MCF 10A (cell line): ENCODE data around the gene DMXL2. TPM values are rescaled to one million over a fixed set of nuclear protein-coding genes. Genes with fewer than 3 reads are reported as not detected.

Experiments
- BruUV-seq: library from RNA; stranded (reverse); fragments of 400-500 nt; replicated peaks from 2 replicates; lab custom pipeline; 2021; lab: Mats Ljungman, UMichigan
- CTCF ChIA-PET: fragments of 300-600 bp; sonication (Branson Sonifier 250); formaldehyde crosslinking; extraction: SDS; loops from one replicate; lab custom pipeline; 2021; ENCODE audit warnings: antibody characterized with exemption, inconsistent platforms; lab: Yijun Ruan, JAX
- POLR2A ChIA-PET: fragments of 300-600, 350-650 bp; sonication (Branson Sonifier 250); formaldehyde crosslinking; extraction: SDS; loops from one replicate; lab custom pipeline; 2020; ENCODE audit warnings: antibody characterized with exemption, inconsistent platforms; lab: Yijun Ruan, JAX
- DNase-seq: peaks from one replicate; pipeline ENCODE4 v3.0.0-alpha.2; 2018; ENCODE audit not compliant: unreplicated experiment
- H3K27ac Mint-ChIP-seq: one replicate; pipeline ENCODE4 v1.8.0; 2022; ENCODE audit warnings: mild to moderate bottlenecking, low read depth, mixed read lengths; ENCODE audit not compliant: unreplicated experiment
- H3K27me3 Mint-ChIP-seq: one replicate; pipeline ENCODE4 v1.8.0; 2022; ENCODE audit warnings: mixed read lengths; ENCODE audit not compliant: insufficient read depth, unreplicated experiment
- H3K36me3 Mint-ChIP-seq: one replicate; pipeline ENCODE4 v1.8.0; 2022; ENCODE audit warnings: mild to moderate bottlenecking, moderate library complexity, mixed read lengths; ENCODE audit not compliant: insufficient read depth, unreplicated experiment
- H3K4me1 Mint-ChIP-seq: one replicate; pipeline ENCODE4 v1.8.0; 2022; ENCODE audit warnings: mixed read lengths; ENCODE audit not compliant: insufficient read depth, unreplicated experiment
- H3K4me3 Mint-ChIP-seq: one replicate; pipeline ENCODE4 v1.8.0; 2022; ENCODE audit warnings: mild to moderate bottlenecking, moderate library complexity, mixed read lengths; ENCODE audit not compliant: unreplicated experiment
- H3K9me3 Mint-ChIP-seq: one replicate; pipeline ENCODE4 v1.8.0; 2022; ENCODE audit warnings: mixed read lengths; ENCODE audit not compliant: unreplicated experiment
- intact Hi-C: fragments of 100-400 bp; cut with micrococcal nuclease; formaldehyde crosslinking; loops from 2 replicates; pipeline ENCODE4 v1.14.1; 2022
- total RNA-seq: library from RNA; stranded (reverse); gene quantifications from 2 replicates; pipeline ENCODE4 v1.2.3, GENCODE V29; 2022
- TF ChIP-seq, protein P1 (sequence below): fragments of 200-600 bp; IDR thresholded peaks from one replicate; pipeline ENCODE4 v1.8.0; 2022; ENCODE audit warnings: antibody characterized with exemption, mild to moderate bottlenecking; ENCODE audit not compliant: unreplicated experiment

DMXL2 gene
- total RNA-seq, 1 experiment from 2014 or later: 13.6 TPM

DNA sequence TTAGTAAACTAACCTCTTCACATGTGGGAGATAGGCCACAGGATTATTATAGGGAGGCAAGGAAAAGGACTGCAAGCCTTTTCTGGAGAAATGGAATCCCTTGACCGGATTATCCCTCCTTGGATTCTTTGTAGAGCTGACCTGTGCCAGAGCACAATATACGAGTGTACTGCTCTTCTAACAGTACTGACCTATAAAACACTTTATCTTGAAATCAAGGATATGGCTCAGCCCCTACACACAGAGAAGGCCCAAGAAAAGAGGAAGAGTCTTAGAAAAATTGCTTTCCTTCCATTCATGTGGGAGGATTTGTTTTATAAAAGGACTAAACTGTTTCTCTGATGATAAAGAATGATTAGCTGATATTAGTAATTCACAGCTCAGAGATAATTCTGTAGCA is 42.2 kb downstream of the DMXL2 start:
- no peak overlapping the region for H3K27ac Mint-ChIP-seq
- H3K27me3 Mint-ChIP-seq: no peaks in the 10 kb centered on the region
- H3K4me1 Mint-ChIP-seq: peaks cover 10% of the 10 kb centered on the region
- intact Hi-C loops: no loop called here
- CTCF ChIA-PET: interaction anchor here (1.2 kb wide), 1 partner anchor 9 kb away, joined by 5 read pairs; no protein-coding TSS in a partner anchor
- TF ChIP-seq, protein P1, sequence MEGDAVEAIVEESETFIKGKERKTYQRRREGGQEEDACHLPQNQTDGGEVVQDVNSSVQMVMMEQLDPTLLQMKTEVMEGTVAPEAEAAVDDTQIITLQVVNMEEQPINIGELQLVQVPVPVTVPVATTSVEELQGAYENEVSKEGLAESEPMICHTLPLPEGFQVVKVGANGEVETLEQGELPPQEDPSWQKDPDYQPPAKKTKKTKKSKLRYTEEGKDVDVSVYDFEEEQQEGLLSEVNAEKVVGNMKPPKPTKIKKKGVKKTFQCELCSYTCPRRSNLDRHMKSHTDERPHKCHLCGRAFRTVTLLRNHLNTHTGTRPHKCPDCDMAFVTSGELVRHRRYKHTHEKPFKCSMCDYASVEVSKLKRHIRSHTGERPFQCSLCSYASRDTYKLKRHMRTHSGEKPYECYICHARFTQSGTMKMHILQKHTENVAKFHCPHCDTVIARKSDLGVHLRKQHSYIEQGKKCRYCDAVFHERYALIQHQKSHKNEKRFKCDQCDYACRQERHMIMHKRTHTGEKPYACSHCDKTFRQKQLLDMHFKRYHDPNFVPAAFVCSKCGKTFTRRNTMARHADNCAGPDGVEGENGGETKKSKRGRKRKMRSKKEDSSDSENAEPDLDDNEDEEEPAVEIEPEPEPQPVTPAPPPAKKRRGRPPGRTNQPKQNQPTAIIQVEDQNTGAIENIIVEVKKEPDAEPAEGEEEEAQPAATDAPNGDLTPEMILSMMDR: no peak
- no peak overlapping the region for H3K4me3 Mint-ChIP-seq
- POLR2A ChIA-PET: no interaction called here
- H3K36me3 Mint-ChIP-seq: no peaks in the 10 kb centered on the region
- BruUV-seq: no TSS peak
- no peak for DNase-seq
- H3K9me3 Mint-ChIP-seq: no peaks in the 10 kb centered on the region

DNA sequence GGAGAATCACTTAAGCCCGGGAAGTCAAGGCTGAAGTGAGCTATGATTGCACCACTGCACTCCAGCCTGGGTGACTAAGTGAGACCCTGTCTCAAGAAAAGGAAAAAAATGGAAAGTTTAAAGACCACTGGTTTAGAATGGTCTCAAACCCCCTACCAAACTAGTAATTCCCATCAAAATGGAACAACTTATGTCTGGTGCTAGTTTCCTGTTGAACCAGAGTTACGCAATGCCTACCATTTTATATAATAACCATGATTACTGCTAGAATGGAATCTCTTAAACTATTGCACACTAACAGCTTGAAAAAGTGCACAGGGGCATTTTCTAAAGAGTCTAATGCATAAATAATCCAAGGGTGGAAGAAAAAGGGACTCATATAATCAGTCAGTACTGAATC is 43.6 kb downstream of the DMXL2 start:
- H3K9me3 Mint-ChIP-seq: no peaks in the 10 kb centered on the region
- no TSS peak for BruUV-seq
- H3K4me1 Mint-ChIP-seq: peaks cover 8% of the 10 kb centered on the region
- H3K27me3 Mint-ChIP-seq: no peaks in the 10 kb centered on the region
- TF ChIP-seq, protein P1: no peak
- POLR2A ChIA-PET: no interaction called here
- intact Hi-C loops: no loop called here
- CTCF ChIA-PET: interaction anchor here (0.6 to 1.2 kb wide), 2 partner anchors 10 to 71 kb away, joined by 3 to 5 read pairs; no protein-coding TSS in a partner anchor
- DNase-seq: no peak
- no peak overlapping the region for H3K4me3 Mint-ChIP-seq
- no peak overlapping the region for H3K27ac Mint-ChIP-seq
- no peaks in the 10 kb centered on the region for H3K36me3 Mint-ChIP-seq

DNA sequence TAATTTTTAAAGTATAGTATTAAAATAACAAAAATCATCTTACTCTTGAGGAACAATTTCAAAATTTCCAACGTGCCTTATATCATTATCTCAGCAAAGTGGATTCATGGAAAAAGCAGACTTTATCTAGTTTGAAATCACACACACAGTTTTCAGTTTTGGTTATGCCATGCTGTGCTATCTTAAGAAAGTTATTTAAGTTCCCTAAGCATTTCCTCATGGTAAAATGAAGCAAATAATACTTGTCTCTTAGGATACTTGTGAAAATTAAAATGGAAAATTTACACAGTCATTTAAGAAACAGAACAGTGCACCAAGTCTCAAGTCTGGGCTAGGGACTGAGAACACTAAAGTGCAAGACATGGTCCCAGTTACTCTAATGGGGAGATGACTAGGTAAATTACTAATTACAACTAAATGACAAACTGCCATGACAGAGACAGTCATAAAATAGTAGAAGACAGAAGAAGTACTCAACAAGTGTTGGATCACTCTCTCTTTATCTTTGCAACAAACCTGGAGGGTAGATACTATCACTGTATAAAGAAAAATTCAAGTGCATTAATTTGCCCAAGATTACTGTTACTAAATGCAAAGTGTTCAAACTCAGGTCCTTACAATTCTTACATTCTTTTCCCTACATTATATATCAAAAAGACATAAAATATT is 44.8 kb downstream of the DMXL2 start:
- H3K27ac Mint-ChIP-seq: peak overlapping the region; percentile 5
- H3K27me3 Mint-ChIP-seq: no peaks in the 10 kb centered on the region
- no peaks in the 10 kb centered on the region for H3K36me3 Mint-ChIP-seq
- intact Hi-C loops: no loop called here
- no TSS peak for BruUV-seq
- no peak overlapping the region for H3K4me3 Mint-ChIP-seq
- ChIA-PET POLR2A (interaction anchor here (0.7 to 1.6 kb wide), 4 partner anchors 8 to 43 kb away, joined by 3 to 4 read pairs (median 4); no protein-coding TSS in a partner anchor), CTCF (no interaction called here)
- H3K4me1 Mint-ChIP-seq: peaks cover 8% of the 10 kb centered on the region
- H3K9me3 Mint-ChIP-seq: no peaks in the 10 kb centered on the region
- TF ChIP-seq, protein P1: no peak
- no peak for DNase-seq

DNA sequence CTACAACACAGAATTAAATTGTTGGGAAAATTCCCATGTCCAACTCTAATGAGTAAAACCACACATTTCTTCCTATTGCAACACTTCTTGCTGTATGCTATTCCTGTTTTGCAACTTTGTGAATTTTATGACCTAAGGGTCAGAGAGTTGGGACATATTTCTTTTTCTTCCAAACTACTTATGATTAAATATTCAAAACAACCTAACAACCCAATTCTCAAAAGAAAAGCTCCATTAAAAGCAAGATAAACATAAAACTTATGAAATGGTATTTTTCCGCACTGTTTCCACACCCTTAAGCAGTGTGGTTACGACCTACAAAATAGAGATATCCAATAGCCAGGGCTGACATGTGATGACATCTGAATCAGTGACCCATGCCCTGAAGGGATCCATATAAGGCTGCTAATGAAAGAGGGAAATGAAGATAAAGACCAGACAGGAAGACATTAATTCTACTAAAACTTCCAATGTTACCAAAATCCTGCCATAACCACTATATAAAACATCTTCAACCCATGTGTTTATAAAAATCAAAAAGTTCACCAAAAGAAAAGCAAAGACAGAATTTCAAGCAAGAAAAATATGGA is 45.6 kb downstream of the DMXL2 start:
- H3K4me1 Mint-ChIP-seq: peaks cover 8% of the 10 kb centered on the region
- BruUV-seq: no TSS peak
- H3K36me3 Mint-ChIP-seq: no peaks in the 10 kb centered on the region
- H3K4me3 Mint-ChIP-seq: peak overlapping the region; percentile 19
- POLR2A ChIA-PET: interaction anchor here (0.7 to 1.6 kb wide), 6 partner anchors 9 to 289 kb away, joined by 3 to 4 read pairs (median 3); no protein-coding TSS in a partner anchor
- H3K27ac Mint-ChIP-seq: peak overlapping the region; percentile 5
- intact Hi-C loops: no loop called here
- CTCF ChIA-PET: interaction anchor here (0.6 to 1.0 kb wide), 2 partner anchors 175 to 200 kb away, joined by 3 read pairs; no protein-coding TSS in a partner anchor
- no peaks in the 10 kb centered on the region for H3K9me3 Mint-ChIP-seq
- TF ChIP-seq, protein P1: no peak
- no peaks in the 10 kb centered on the region for H3K27me3 Mint-ChIP-seq
- DNase-seq: peak; percentile 82
